ENCODE results near the gene OR10G3.
"Not testable (repeated sequence)": the region's sequence is repeated elsewhere in the genome, so short reads cannot be mapped to it uniquely, and the experiment has no call there.

The OR10G3 gene

GRCh38 chr14:21579976-21580375 is at the start of gene OR10G3:
Gene OR10G3, minus strand, starts transcription at chr14:21580076. Its CDS starts 9,332 bp downstream, at chr14:21570744.
- DNase-seq, result no peak

- DNase-seq, result no peak
Measured at GRCh38 chr14:21626491-21627230, 46.8 kb upstream of the OR10G3 start.

GRCh38 chr14:21617614-21618013 is 37.7 kb upstream of the OR10G3 start:
- DNase-seq, result no peak

GRCh38 chr14:21614240-21614639 is 34.4 kb upstream of the OR10G3 start:
- DNase-seq, result no peak

GRCh38 chr14:21612324-21612723 is 32.4 kb upstream of the OR10G3 start:
- DNase-seq, result no peak

GRCh38 chr14:21602181-21602580 is 22.3 kb upstream of the OR10G3 start:
- DNase-seq, result not testable (repeated sequence)

- DNase-seq, result no peak
Measured at GRCh38 chr14:21589317-21589716, 9.4 kb upstream of the OR10G3 start.

GRCh38 chr14:21575661-21576060 is 4.2 kb downstream of the OR10G3 start:
- no peak for DNase-seq

- DNase-seq, result no peak
Measured at GRCh38 chr14:21572604-21573003, 7.3 kb downstream of the OR10G3 start.

GRCh38 chr14:21558703-21559170 is 21.1 kb downstream of the OR10G3 start:
- DNase-seq, result no peak

GRCh38 chr14:21557084-21557901 is 22.6 kb downstream of the OR10G3 start:
- DNase-seq, result peak; percentile 83

GRCh38 chr14:21556378-21557083 is 23.3 kb downstream of the OR10G3 start:
- DNase-seq, result no peak

- DNase-seq, result no peak
Measured at GRCh38 chr14:21553266-21553665, 26.6 kb downstream of the OR10G3 start.

- not testable (repeated sequence) for DNase-seq
Measured at GRCh38 chr14:21544588-21544987, 35.3 kb downstream of the OR10G3 start.

GRCh38 chr14:21543963-21544362 is 35.9 kb downstream of the OR10G3 start:
- no peak for DNase-seq

- DNase-seq, result no peak
Measured at GRCh38 chr14:21543521-21543960, 36.3 kb downstream of the OR10G3 start.

GRCh38 chr14:21541413-21542074 is 38.3 kb downstream of the OR10G3 start:
- DNase-seq, result no peak

GRCh38 chr14:21539189-21539940 is 40.5 kb downstream of the OR10G3 start:
- no peak for DNase-seq

GRCh38 chr14:21537090-21537424 is 42.8 kb downstream of the OR10G3 start:
- no peak for DNase-seq

- DNase-seq, result no peak
Measured at GRCh38 chr14:21536418-21537089, 43.3 kb downstream of the OR10G3 start.

Measured in activated CD4-positive, alpha-beta T cell treated with anti-CD3 and anti-CD28 coated beads for 48 hours (primary cell).